GM21515 (cell line): ENCODE results near the gene C6orf47.
"Not testable (repeated sequence)": the region's sequence is repeated elsewhere in the genome, so short reads cannot be mapped to it uniquely, and the experiment has no call there.

Source experiments
- ATAC-seq: cut with Tn5 transposase; IDR thresholded peaks from one replicate; pipeline ENCODE4 v1.9.1; 2021; ENCODE audit not compliant: unreplicated experiment

Gene C6orf47, protein sequence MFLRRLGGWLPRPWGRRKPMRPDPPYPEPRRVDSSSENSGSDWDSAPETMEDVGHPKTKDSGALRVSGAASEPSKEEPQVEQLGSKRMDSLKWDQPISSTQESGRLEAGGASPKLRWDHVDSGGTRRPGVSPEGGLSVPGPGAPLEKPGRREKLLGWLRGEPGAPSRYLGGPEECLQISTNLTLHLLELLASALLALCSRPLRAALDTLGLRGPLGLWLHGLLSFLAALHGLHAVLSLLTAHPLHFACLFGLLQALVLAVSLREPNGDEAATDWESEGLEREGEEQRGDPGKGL

DNA sequence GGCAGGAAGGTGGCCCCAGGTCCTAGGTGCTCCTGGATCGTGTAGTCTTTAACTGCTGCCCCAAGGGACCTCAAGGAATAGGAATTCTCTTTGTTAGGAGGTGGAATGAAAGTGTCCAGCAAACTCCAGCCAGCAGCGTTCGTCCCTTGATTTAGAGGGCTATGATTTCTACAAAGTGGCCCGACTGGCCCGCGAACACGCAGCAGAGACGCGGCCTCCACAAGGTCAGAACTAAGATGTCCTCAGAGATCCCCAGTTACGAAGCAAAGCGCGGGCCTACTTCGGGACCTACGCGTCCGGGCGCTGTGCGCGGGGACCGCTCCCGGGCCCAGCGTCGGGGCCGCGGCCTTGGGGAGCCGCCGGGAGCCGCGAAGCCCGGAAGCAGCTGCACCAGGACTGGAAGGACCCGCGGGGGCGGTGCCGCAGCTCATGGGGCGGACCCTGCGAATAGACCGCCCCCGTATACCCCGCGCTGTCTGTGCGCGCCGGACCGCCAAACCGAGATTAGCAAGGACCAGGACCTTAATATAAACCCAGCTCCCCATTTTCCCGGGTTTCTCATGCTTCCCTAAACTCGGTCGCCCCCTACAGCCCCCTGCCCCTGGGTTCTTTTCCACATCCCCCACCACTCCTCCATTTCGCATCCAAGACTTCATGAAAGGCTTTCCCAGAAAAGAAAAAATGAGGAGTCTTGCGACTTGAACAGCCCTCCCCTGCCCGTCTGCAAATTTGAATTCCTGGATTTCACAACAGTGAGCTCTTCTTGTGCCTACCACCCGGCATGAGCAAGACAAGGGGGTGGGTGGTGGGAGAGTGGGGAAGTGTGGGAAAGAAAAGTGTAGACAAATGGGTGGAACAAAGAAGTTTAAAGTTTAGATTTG, at the start of gene C6orf47:
C6orf47 (minus strand) TSS at position 398 of the 881 bp plus-strand sequence. CDS start 831 bp downstream, outside the sequence.
- no peak for ATAC-seq

DNA sequence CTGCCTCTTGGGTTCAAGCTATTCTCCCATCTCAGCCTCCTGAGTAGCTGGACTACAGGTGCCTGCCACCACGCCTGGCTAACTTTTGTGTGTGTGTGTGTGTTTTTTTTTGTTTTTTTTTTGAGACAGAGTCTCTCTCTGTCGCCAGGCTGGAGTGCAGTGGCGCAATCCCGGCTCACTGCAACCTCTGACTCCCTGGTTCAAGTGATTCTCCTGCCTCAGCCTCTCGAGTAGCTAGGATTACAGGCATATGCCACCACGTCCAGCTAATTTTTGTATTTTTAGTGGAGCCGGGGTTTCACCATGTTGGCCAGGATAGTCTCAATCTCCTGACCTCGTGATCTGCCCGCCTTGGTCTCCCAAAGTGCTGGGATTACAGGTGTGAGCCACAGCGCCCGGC, 48.6 kb upstream of the C6orf47 start:
- ATAC-seq = not testable (repeated sequence)

DNA sequence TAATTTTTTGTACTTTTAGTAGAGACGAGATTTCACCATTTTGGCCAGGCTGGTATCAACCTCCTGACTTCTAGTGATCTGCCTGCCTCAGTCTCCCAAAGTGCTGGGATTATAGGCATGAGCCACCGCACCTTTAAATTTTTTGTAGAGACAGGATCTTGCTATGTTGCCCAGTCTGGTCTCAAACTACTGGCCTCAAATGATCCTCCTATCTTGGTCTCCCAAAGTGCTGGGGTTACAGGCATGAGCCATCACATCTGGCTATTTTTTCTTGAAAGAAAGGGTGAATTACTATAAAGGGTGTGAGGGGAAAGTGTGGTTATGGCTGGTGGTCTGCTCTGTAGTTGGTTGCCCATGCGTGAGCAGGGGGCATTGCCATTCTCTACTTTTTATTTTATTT, 47.6 kb upstream of the C6orf47 start:
- no peak for ATAC-seq

DNA sequence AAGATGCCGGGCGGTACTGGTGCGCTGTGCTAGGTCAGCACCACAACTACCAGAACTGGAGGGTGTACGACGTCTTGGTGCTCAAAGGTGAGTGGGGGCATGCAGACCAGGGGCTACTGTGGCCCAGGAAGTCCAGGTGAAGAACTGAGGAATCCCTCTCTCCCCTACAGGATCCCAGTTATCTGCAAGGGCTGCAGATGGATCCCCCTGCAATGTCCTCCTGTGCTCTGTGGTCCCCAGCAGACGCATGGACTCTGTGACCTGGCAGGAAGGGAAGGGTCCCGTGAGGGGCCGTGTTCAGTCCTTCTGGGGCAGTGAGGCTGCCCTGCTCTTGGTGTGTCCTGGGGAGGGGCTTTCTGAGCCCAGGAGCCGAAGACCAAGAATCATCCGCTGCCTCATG, 47.1 kb upstream of the C6orf47 start:
- no peak for ATAC-seq

DNA sequence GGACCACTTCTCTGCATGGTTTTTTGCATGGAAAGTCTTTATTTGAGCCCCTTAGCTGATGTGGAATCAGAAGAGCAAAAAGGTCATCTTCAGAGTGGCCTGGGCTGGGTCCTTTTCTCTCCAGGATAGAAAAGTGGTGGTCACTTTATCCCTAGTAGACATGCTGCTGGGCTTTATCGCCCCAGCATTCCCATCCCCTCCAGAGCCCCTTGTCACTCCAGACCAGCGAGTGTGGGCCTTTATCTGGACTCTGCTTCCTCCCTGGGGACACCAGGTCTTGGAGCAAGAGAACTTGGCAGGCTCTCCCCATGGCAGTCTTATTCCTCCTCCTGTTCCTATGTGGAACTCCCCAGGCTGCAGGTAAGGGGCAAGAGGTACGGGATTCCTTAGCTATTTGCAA, 46.0 kb upstream of the C6orf47 start, which contains the start of gene LY6G6F:
LY6G6F (plus strand) TSS at position 268 of the 400 bp plus-strand sequence; CDS start at position 309, 41 bp downstream.
- ATAC-seq = no peak

DNA sequence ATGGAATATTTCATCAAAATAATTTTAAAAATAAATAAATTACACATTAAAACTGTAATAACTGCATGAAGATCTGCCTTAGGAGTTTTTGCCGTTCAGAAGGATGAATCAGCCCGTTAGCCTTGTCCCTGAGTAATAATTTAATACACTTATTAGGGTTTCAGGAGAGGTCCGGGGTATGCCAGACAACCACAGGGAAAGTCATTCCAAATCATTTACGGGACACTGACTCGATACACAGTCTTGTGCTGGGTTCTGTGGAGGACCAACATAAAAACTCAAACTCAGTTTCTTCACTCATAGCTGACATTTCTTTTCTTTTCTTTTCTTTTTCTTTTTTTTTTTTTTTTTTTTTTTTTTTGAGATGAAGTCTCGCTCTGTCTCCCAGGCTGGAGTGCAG, 45.4 kb upstream of the C6orf47 start:
- ATAC-seq = no peak

DNA sequence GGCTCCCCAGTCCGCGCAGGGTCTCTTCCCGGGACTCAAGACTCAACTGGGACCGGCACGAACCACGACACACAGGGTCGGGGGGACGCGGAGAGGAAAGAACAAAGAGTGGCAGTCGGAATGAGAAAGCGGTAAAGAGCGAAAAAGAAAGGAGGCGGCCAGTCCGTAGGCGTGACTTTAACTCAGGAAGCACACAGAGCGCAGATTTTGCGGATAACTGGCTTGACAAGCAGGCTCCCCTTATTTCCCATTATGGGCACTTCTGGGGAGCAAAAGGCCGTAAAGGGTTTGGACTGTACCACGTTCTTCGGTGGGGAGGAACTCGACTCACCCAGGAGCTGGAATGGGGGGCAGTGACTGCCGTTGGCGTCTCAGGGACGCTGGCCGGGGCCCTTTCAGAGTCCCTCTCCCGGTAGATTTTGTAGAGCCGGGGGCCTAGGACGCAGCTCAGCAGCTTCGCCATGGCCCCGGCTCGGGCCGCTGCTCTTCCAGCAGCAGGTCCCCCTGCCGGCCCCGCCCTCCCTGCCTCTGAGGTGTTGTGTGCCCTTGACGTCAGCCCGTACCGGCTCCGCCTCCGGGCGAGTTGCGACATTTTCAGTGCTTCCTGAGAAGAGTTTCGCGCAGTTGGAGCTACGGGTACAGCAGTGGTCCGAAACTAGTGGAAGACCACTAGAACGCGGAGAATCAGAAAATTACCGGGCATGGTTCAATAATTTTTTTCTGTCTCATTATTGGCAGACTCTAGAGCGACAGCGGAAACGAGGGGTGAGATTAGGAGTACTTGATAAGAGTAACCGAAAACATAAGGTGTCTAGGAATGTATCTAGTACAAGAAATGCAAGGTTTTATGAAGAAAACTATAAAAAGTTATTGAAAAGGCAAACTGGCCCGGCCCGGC, 42.5 kb upstream of the C6orf47 start, which contains the start of gene ABHD16A:
ABHD16A (minus strand) TSS at position 506 of the 898 bp plus-strand sequence; CDS start at position 463, 43 bp downstream.
- peak; percentile 71 for ATAC-seq

DNA sequence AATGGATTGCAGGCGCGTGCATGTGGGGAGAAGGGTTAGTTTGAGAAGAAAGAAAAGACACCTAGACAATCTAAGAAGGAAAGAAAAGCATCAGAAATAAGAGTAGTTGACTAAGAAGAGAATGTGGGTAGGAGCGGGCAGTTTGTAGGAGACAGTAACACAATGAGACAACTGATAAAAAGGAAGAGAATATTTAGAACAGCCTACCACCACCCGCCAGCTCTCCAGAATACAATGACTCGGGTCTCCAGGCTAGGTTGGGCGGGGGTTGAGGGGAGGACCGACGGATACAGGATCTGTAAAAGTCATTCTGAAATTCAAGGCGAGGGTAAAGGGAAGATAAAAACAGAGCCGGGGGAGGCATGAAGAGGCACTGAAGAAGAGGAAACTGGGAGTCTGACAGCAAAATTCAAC, 41.8 kb upstream of the C6orf47 start:
- ATAC-seq = no peak

DNA sequence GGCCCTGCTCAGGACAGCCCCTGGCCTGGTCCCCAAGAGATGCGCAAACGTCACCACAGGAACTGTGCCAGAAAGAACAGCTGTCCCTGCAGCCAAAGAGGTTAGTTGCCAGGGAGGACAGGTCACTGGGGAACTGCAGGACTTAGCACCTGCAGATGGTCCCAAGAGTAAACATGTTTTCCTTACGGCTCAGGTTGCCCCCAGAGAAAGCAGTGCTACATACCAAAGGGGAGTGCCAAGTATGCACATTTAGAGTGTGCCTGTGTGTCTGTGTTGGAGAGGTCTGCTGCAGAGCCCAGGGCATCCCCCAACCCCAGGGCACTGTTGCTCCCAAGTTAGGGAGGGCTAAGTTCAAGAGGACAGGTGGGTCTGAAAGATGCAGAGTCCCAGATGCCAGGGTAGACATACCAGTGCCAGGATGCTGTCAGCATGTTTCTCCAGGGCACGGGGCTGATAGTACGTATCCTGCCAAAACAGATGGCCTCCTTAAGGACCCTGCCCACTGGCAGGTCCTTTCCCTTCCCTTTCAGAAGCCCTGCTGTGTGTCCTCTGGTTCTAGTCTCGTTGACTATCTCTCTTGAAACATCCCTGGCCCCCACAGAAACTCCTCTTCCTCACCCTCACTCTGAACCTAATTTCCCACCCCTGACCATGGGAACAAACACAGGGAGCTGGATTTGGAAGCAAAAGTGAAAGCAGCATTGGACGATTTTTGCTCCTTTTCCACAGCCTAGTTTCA, 41.3 kb upstream of the C6orf47 start:
- ATAC-seq = no peak

DNA sequence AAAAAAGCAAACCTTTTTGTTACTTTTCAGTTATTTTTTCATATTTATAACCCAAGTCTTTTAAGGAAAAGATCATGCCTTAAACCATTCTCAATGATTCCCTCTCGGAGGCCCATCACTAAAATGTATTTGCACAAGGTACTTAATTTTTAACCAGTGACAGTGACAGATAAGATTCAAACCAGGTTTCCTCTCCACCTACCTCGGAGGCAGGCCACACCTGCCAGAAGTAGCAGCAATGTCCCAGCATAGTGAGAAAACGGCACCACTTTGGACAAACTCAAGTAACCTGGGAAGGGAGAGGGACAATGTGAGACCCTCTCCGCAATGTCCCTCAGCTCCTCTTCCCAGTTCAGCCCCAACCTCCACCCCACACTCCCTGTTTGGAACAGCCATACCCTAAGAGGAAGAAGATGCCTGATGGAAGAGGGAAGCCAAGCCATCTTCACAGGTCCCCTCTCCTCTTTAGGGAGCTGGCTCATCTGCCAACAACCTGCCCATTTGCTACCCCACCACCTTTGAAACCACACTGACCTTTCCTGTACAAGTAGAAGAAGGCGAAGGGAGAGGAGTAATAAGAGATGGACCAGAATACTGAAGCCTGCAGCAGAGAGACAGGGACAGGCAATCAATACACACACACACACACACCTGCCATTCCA, 40.3 kb upstream of the C6orf47 start:
- no peak for ATAC-seq

DNA sequence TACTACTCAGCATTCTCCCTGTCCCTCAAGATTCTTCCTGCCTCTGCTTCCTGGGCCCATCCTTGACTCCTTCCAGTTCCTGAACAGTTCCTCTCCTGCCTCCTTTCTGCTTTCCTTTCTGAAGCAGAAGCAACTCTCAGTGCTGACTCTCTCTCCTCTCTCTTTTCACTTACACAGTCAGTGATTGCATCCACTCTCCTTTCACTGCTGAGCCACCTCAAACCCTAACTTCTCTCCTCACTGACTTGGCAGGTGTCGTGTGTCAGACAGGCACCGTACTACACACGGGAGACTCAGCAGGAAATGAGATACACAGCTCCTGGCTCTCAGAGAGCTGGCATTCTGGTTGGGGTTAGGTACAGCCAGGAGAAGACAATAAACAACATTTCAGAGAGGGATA, 37.0 kb upstream of the C6orf47 start:
- no peak for ATAC-seq

DNA sequence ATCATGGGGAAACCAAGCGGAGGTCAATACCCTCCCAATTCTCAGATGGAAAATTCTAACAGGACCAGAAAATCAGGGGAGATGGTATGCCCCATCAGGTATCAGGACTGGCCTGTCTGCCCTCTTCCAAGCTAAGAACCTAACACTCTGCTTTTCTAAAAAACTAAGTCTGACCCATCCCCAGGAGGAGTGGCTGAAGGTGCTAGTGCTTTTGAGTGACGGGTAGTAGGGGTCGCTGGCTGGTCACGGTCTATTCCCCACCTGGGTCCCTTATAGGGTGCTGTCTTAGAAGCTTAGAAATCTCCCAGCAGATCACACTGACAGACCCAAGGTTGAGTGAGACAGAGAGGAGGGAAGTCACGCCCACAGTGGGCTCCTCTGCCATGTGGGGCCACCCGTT, 33.0 kb upstream of the C6orf47 start:
- ATAC-seq = no peak

DNA sequence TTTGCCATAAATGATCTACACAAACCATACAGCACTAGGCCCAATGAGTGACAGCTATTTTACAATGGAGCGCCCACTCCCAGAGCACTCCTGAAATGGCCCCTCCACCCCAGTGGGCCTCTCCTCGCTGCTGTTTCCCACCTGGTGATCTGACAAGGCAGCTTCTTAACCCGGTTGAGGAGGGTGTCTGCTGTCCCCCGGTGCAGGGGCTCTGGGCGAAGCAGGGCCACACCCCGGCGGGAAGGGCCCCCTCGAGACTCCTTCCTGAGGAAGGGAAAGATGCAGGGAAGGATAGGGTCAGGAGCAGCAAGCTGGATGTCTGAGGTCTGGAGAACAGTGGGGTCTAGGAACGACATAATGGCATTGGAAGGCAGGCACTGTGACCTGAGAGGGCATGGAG, 32.3 kb upstream of the C6orf47 start:
- ATAC-seq = no peak

DNA sequence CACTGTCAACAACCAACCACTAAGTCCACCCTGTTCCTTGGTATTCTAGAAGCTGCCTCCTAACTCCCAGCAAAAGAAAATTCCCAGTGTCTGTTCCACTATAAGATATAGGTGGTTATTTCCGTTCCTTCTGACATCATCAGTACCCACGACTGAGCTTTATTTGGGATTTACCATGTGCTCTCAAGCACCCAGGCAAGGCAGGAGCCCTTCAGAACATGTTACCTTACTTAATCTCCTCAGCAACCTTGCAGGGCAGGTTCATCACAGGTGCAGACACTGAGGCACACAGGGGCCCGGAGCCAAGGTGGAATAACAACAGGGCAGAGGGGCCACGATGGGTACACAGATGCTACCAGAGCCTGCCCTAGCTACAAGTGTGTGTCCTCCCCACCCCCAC, 31.8 kb upstream of the C6orf47 start:
- ATAC-seq = no peak

DNA sequence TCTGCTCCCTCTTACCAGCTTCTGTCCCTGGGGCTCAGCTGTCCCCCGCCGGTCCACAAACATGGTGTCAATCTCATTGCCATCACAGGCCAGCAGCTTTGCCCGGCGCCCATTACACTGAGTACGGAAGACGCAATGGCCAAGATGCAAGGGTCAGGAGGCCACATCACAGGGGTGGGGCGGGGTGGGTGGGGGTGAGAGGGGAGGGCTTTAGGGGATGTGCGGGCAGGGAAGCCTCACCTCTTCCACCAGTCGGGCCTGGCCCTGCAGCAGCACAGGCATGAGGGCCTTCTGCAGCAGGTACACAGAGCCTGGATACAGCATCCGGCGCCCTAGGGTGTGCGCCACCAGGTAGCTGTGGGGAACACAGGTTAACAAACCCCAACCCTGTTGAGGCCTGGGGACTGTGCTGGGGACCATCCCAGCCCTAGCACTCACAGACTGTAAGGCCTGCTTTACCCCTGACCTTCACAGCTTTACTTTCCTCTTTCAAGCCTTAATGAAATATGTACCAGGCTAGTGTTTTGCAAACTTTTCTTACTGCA, 31.1 kb upstream of the C6orf47 start:
- ATAC-seq = no peak

DNA sequence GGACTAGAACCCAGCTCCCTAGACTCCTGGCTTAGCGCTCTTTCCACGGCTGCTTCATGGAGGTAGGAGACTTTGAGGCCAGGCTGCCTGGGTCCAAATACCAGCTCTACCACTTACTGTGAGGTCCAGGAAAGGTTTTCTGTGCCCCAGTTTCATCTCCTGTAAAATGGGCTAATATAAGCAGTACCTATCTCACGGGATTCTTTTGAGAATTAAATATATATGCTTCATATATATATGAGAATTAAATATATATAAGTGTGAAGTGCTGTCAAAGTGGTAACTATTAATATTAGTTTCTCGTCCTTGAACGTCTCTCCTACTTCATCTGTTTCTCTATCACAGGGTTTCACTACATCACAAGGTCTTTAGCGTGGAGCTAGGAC, 30.5 kb upstream of the C6orf47 start:
- no peak for ATAC-seq

DNA sequence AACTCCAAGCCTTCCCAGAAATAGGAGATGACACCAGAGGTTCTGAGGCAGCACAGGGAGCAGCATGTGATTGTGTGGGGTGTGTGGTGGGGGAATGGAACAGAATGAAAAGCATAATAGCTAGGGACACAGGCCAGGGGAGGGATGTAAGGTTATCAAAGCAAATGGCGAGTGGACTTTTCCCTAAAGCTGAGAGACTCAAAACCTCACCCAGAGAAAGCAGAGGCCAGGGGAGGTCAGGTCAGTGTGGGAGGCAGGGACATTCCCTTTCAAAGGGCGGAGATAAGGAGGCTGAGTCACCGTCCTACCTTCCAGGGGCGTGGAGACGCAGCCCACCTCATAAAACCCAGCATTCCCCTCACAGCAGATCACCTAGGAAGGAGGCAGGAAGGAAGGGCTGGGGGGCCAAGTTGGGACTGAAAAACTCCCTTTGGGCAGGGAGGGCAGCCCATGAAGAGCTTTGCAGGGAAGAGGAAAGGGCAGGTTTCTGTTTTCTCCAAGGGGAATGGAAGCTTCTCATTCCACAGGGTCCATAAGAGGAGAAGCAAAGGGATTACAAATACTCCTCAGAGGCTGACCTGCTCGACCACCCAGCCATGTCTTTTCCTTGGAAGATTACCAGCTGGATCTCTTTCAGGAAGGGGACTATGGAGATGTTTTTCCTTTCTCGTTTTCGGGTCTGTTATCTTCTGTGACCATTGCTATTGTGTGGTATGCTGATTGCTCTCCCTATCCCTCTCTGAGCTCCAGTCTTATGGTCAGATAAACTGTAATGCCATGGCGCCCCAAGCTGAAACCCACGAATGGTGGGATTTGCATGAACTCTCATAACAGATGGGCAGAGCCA, 29.9 kb upstream of the C6orf47 start:
- ATAC-seq = no peak

DNA sequence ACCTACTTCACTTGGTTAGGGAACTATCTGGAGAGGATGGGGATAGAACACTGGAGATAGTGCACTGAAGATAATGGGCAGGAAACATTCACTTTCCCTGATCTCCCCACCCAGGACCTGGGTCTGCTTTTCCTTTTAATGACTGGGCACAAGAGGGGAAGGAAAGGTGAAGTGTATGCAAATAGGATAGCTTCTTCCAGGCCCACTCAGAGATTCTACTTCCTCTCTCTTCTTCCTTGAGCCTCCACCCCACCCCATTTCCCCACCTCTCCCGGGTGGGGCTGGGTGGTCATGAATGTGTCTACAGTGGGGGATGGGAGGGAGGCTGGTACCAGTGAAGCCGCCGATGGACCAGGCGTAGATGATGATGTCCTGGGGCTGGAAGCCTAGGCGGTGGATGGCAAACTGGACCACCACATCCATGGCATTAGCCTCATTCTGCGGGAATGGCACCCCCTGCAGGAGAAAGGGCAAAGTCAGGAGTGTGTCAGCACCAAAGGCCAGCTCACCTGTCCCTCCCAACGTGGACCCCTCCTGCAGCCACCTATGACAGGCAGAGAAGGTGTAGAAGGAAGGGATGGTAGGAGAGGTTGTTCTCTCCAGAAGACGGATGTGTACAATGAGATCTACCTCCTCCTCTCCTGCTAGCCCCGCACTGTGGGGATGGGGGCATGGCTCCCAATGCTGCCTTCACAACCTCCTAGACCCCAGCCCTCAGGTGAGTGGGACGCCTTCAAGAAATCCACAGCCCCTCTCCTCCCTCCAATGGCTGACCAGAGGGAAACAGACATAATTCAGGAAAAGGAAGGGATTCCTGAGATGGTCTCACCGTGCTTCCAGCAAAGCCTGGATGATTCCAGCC, 28.9 kb upstream of the C6orf47 start:
- no peak for ATAC-seq
